NCI-H748 treated with DMSO at 0.1 percent for 48 hours (cell line): ENCODE results near the gene FAM136A.
"Not testable (repeated sequence)": the region's sequence is repeated elsewhere in the genome, so short reads cannot be mapped to it uniquely, and the experiment has no call there.

Experiments used
- DNase-seq: peaks from one replicate; lab custom pipeline; 2025; lab: John Stamatoyannopoulos, UW

Gene FAM136A

DNA sequence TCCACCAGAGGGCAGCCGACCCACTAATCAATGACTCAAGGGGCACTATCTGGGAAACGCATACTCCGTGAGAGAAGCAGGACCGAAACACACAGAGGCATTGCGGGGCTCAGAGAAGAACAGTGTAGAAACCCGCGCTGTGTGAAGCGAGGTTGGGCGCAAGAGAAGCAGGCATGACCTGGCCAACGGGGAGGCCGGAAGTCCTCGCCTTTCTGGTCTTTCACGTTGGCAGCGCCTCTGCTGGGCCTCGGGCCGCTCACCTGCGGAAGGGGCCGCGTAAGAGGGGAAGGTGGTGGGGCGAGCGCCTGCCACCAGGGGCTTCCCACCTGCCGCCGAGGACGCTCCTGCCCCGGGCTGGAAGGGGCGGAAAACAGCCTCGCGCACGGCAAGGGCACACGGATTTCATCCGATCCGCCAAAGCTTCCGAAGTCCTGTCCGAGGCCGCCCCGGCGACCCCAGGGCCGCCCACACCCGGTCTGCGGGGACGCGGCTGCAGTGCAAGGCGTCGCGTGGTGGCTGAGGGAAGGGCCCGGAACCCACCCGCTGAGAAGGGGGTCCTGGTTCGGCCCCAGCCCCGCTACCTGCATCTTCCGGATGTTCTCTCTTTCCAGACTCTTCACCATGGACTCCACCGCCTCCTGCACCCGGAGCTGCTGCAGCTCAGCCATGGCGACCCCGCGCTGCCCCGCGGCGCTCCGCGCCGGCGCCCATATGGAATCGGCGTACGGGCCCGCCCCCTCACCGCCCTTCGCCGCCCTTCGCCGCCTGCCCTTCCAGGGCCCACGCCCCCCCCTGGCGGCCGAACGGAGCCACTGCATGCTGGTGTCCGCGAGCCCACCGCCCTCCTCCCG, at the start of gene FAM136A:
Gene FAM136A, minus strand, starts transcription at position 724 of the 851 bp plus-strand sequence. Its CDS starts 56 bp downstream, at position 668.
- DNase-seq = peak; percentile 40

DNA sequence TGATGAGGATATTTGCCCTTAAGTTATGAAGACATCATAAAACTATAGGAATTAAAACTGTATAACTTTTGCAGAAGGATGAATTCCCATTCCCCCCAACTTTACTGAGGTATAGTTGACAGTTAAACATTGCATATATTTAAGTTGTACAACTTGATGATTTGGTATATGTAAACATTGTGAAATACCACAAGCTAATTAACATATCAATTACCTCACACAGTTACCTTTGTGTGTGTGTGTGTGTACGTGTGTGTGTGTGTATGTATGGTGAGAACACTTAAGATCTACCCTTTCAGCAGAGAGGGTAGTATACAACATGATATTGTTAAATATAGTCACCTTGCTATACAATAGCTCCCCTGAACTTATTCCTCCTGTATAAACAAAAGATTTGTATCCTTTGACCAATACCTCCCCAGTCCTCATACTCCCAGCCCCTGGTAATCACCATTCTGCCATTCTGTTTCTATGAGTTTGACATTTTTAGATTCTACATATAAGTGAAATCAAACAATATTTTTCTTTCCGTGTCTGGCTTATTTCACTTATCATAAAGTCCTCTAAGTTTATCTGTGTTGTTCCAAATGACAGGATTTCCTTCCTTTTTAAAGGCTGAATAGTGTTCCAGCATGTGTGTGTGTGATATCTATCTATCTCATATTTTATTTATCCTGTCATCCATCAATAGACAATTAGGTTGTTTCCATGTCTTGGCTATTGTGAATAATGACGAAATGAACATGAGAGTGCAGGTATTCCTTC, 48.2 kb upstream of the FAM136A start:
- DNase-seq = no peak

- no peak for DNase-seq
Observed at GRCh38 chr2:70347831-70348230, 46.0 kb upstream of the FAM136A start.

DNA sequence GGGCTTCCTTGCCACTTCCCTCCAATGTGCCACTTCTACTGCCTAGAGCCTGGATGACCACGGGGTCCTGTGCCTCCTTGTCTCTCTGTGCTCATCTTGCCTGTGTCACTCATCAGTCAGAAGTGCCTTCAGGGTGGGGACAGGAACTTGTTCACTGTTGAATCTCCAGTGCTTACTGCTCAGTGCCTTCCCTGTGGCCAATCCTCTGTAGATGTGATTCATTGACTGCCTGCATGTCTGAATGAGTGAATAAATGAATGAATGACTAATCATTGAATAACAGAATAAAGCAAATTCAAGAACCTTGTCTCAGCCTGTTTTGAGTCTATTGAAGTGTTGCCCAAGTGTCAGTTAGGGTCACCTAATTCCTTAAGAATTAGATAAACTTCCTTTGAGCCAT, 42.3 kb upstream of the FAM136A start:
- no peak for DNase-seq

DNA sequence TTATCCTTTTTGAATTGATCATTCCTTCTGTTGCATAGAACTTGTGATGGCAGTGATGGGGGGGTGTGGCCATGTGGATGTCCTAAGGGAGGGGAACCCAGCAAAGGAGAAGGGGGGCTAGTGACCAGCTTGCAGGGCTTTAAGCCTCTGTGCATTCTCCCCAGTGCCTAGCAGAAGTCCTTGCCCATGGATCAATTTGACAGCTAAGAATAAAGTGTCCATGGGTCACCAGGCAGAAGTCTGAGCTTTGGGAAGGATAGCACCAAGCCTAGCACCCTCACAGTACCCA, 39.6 kb upstream of the FAM136A start:
- no peak for DNase-seq

DNA sequence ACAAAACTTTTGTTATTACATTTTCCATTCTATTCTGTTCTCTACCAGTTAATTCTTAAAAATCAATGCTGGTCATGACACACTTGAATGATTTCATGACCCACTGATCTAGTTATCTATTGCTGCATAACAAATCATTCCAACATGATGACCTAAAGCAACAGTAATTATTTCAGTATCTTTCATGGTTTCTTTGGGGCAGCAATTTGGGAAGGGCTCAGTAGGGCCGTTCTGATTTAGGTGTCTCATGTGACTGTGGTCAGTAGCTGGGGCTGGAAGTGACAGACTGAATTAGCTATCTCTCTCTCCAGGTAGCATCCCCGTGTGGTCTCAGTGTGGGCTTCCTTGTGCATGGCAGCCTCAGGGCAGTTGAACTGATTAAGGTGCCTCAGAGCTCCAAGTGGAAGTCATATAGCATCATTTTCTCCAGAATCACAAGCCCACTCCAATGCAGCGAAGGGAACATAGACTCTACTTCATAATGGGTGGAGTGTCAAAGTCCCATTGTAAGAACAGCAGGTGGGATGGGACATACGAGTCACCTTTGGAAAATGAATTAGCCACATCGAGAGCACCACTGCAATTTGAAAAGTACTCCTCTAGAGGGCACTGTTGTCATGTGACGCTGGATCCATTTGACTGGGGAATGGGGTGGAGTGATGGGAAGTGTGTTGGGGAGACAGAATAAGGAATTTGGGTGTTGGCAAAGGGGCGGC, 39.1 kb upstream of the FAM136A start:
- DNase-seq = peak; percentile 35

GRCh38 chr2:70340075-70340474, 38.2 kb upstream of the FAM136A start:
- DNase-seq = no peak

DNA sequence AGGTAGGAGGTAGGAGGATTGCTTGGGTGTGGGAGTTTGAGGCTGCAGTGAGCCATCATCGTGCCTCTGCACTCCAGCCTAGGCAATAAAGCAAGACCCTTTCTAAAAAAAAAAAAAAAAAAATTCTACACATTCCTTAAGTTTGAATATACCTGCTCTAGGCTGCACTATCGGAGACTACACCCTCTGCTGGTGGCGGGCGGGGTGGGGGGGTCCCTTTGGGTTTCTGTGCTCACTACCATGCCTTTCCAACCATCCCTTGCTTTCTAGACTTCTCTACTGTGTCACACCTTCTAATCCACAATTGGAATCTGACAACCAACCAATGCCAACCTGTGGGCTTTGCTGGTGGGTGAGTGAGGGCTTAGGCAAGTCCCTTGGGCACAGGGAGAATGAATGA, 34.7 kb upstream of the FAM136A start:
- no peak for DNase-seq

DNA sequence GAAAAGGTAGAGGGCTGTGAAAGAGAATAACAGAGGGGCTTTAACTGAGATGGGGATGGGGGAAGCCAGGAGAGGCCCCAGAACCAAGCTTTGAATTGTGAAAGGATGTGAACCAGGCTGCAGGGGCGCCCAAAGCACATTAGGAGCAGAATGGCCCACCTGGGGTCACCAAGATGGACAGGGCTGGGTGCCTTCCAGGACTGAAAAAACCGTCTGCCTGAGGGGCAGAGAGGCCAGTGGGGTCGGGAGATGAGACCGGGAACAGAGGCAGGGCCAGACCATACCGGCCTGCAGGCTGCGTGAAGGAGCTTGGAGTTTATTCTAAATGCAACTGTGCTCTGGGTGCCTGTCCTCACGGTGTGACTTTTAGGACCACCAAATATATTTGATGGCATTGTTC, 29.1 kb upstream of the FAM136A start:
- DNase-seq = no peak

- DNase-seq = no peak
Observed at GRCh38 chr2:70330476-70330875, 28.6 kb upstream of the FAM136A start.

DNA sequence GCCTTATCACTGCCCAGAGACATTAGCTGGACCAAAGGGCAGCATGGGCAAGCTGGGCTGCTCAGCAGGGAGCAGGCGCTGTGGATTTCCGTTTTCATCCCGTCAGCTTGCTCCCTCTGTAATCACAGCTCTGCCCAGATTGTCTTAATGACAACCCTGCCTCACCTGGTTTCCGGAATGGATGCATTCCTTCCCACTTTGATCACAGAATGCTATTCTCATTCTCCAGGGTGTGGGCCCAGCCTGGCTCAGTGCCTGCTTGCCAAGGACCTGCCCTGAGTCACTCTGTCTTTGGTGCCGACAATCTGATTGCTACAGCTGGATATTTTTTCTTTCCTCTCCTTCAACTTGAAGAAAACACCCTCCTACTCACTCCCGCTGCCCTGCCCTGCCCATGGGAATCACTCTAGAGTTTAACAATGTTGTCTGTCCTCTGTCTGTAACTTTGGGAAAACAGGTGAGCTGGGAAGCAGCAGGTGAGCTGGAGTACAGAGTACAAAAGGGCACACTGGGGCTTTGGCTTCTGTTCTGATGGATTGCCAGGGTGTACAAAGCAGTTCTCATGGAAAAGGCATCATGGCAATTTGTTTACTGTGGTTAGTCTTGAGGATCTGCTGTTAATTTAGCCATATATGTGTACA, 27.2 kb upstream of the FAM136A start:
- no peak for DNase-seq

- no peak for DNase-seq
Observed at GRCh38 chr2:70325875-70326274, 24.0 kb upstream of the FAM136A start.

GRCh38 chr2:70322518-70322917, 20.7 kb upstream of the FAM136A start:
- no peak for DNase-seq

DNA sequence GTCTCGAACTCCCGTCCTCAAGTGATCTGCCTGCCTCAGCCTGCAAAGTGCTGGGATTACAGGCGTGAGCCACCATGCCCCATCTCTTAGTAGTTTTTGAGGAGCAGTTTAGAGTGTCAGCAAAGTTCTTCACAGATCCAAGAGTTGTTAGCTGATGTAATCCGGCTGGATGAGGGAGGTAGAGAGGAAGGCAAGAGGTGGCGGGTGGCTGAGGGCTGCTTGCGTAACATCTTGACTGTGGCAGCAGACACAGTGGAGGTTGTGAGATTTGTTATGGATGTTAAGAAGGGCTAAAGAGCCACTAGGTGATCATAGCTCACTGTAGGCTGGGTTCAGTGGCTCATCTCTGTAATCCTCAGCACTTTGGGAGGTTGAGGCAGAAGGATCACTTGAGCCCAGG, 19.5 kb upstream of the FAM136A start:
- DNase-seq = no peak

- no peak for DNase-seq
Observed at GRCh38 chr2:70314640-70315039, 12.8 kb upstream of the FAM136A start.

DNA sequence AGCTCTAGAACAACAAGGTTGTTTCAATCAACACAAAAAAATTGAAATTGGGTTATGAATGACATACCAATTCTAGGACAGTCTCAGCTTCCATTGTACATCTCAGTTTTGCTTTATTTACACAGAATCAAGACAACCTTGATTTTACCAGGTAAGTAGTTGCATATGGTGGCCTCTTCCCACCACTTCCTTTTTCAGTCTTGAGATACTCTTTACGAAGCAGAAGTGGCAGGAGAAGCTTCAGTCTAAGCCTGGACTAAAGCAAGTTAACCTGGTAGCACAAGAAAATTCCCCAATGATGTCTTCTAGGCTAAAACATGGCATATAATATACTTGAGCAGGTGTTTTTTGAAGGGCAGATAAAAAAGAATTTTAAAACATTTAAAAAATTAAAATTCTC, 10.7 kb upstream of the FAM136A start:
- no peak for DNase-seq

GRCh38 chr2:70310899-70311298, 9.0 kb upstream of the FAM136A start:
- no peak for DNase-seq

- no peak for DNase-seq
Observed at GRCh38 chr2:70305531-70305930, 3.7 kb upstream of the FAM136A start.

- no peak for DNase-seq
Observed at GRCh38 chr2:70304498-70304897, 2.6 kb upstream of the FAM136A start.

DNA sequence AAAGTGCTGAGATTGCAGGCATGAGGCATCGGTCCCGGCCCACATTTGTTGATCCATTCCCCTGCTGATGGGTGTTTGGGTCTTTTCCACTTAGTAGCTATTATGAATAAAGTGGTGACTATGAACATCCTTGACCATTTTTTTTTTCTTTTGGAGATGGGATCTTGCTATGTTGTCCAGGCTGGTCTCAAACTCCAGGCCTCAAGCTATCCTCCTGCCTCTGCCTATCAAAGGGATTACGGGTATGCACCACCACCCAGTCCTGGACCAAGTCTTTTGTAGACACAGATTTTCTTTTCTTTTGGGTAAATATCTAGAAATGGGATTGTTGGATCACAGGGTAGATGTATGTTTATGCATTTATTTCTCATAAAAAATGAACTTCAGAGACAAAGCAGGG, 1.3 kb upstream of the FAM136A start:
- DNase-seq = no peak

DNA sequence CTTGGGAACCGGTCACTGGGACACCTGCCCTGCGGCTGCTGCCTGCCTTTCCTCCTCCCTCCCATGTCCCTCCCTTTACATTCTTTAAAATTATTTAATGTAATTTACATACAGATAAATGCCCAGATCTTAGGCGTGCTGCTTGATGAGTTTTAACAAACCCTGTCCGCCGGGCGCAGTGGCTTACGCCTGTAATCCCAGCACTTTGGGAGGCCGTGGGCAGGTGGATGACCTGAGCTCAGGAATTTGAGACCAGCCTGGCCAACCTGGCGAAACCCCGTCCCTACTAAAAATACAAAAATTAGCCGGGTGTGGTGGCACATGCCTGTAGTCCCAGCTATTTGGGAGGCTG, 304 bp upstream of the FAM136A start:
- DNase-seq = not testable (repeated sequence)

DNA sequence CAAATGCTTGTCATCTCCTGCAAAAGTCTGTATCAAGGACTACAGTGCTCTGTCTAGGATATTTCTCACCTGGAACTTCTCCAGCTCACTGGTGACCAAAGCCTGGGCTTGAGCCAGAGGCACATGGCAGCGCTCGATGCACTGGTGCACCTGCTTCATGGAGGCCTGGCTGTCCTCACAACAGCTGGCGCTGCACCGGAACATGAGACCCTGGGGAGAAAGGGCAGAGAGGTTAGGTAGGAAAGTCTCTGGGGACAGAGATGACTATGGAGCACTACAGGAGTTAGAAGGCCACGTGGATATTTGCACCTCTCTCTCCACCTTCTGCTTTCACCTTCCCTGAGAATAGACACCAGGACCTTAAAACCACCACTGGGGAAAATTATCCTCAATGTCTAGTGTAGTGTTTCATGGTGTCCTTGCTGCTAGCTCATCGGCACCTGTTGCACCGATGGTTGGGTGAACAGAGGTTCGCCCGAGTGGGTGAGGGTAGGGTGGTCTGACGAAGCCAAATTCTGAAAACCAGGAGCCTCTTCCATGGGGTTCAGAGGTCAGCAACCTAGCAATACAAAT, 1.0 kb downstream of the FAM136A start:
- no peak for DNase-seq
